Nephron (organoid): ENCODE results near the gene FRG2B.
"Not testable (repeated sequence)": the region's sequence is repeated elsewhere in the genome, so short reads cannot be mapped to it uniquely, and the experiment has no call there.

ENCODE experiments used
- H3K27ac Mint-ChIP-seq, 3 experiments: 2 replicates each; pipeline ENCODE4 v1.8.0; 2020; ENCODE audit warnings: mixed read lengths in 3 of 3, mild to moderate bottlenecking in 2 of 3, moderate library complexity in 1 of 3
- H3K27me3 Mint-ChIP-seq: 2 replicates; pipeline ENCODE4 v1.8.0; 2021; ENCODE audit warnings: low read depth, mild to moderate bottlenecking, moderate library complexity, mixed read lengths
- H3K36me3 Mint-ChIP-seq: 2 replicates; pipeline ENCODE4 v1.8.0; 2020; ENCODE audit warnings: low read depth, mixed read lengths
- H3K4me1 Mint-ChIP-seq: 2 replicates; pipeline ENCODE4 v1.8.0; 2020; ENCODE audit warnings: mixed read lengths
- H3K4me3 Mint-ChIP-seq, 3 experiments: 2 replicates each; pipeline ENCODE4 v1.8.0; 2020; ENCODE audit warnings: mild to moderate bottlenecking in 3 of 3, mixed read lengths in 3 of 3, moderate library complexity in 2 of 3
- H3K9me3 Mint-ChIP-seq: 2 replicates; pipeline ENCODE4 v1.8.0; 2020; ENCODE audit warnings: mixed read lengths
- CTCF ChIP-seq, 3 experiments: fragments of 200-600 bp; sonication (generic); IDR thresholded peaks; one replicate each; pipeline ENCODE4 v1.5.0; 2021; ENCODE audit warnings: antibody characterized with exemption in 3 of 3; ENCODE audit not compliant: unreplicated experiment in 3 of 3

The FRG2B gene

GRCh38 chr10:133590226-133590969, 36.2 kb downstream of the FRG2B start:
- Mint-ChIP-seq H3K27me3 (peaks cover 12% of the 10 kb centered on the region), H3K9me3 (peaks cover 31% of the 10 kb centered on the region), H3K4me1 (no peaks in the 10 kb centered on the region), H3K27ac (no peak overlapping the region), H3K36me3 (no peaks in the 10 kb centered on the region), H3K4me3 (no peak overlapping the region)
- TF ChIP-seq CTCF (IDR thresholded peaks at IDR 0.05; ENCODE audit: unreplicated experiment in 3 of 3) = no peak

DNA sequence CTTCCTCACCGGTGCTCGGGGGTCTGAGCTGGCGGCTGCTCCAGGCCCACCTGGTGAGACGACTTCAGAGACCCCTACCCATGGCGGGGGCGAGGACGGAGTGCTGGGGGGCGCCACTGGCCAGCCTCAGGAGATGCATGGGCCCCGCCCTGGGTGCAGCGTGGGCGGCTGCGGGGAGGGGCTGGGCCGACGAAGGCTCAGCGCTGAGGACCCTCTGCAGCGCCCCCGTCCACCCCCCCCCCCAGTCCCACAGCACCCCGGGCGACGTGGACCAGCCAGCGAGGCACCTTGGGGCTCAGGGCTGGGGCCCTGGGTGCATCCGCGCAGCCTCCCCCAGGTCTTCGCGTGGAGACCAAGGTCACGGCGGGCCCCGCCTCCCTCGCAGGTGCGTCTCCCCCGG, 49.6 kb downstream of the FRG2B start:
- H3K4me3 Mint-ChIP-seq, H3K36me3 Mint-ChIP-seq, H3K27me3 Mint-ChIP-seq, H3K27ac Mint-ChIP-seq, H3K4me1 Mint-ChIP-seq: not testable (repeated sequence)
- peaks cover 22% of the 10 kb centered on the region for H3K9me3 Mint-ChIP-seq
